Stimulated activated CD4-positive, alpha-beta T cell treated with anti-CD3 and anti-CD28 coated beads, Interleukin-2, amount 100 ng/mL, for 24 hours (primary cell): Measurements from ENCODE around the gene POLD2.
A peak's percentile ranks its signal among the peaks of the same experiment; 100 is the strongest.

Experiments used
- DNase-seq, 2 donors: peaks; one replicate each; pipeline ENCODE4 v3.0.0-alpha.2; 2020

Gene POLD2

GRCh38 chr7:44101303-44101965 lies 21.9 kb downstream of the POLD2 start:
- DNase-seq, result no peak

- no peak for DNase-seq
Observed at GRCh38 chr7:44100458-44101302, 22.7 kb downstream of the POLD2 start.

GRCh38 chr7:44099669-44100068 lies 23.7 kb downstream of the POLD2 start:
- no peak for DNase-seq

- DNase-seq, result no peak
Observed at GRCh38 chr7:44098092-44099068, 25.0 kb downstream of the POLD2 start.

- no peak for DNase-seq
Observed at GRCh38 chr7:44097064-44097932, 26.1 kb downstream of the POLD2 start.

GRCh38 chr7:44096326-44096881 lies 26.9 kb downstream of the POLD2 start:
- no peak for DNase-seq

- DNase-seq, result no peak
Observed at GRCh38 chr7:44095781-44096180, 27.6 kb downstream of the POLD2 start.

GRCh38 chr7:44094883-44095592 lies 28.3 kb downstream of the POLD2 start:
- DNase-seq, result no peak

- no peak for DNase-seq
Observed at GRCh38 chr7:44094365-44094764, 29.0 kb downstream of the POLD2 start.

GRCh38 chr7:44093102-44093641 lies 30.2 kb downstream of the POLD2 start:
- DNase-seq, result no peak

GRCh38 chr7:44087911-44088838 lies 35.2 kb downstream of the POLD2 start:
- no peak for DNase-seq

- DNase-seq, result no peak
Observed at GRCh38 chr7:44086627-44087026, 36.7 kb downstream of the POLD2 start.

GRCh38 chr7:44085546-44085945 lies 37.8 kb downstream of the POLD2 start:
- no peak for DNase-seq

GRCh38 chr7:44084701-44085100 lies 38.6 kb downstream of the POLD2 start:
- DNase-seq, result no peak

GRCh38 chr7:44083796-44084195 lies 39.6 kb downstream of the POLD2 start:
- no peak for DNase-seq

- DNase-seq, result peak; percentile 99
Observed at GRCh38 chr7:44082541-44083207, 40.7 kb downstream of the POLD2 start.

- DNase-seq, result no peak
Observed at GRCh38 chr7:44081266-44081748, 42.0 kb downstream of the POLD2 start.

GRCh38 chr7:44080686-44081265 lies 42.6 kb downstream of the POLD2 start:
- DNase-seq, result no peak

GRCh38 chr7:44080118-44080517 lies 43.2 kb downstream of the POLD2 start:
- no peak for DNase-seq
